Uterus (tissue), 4 donors: Measurements from ENCODE around the gene EFTUD2. TPM values are rescaled to one million over a fixed set of nuclear protein-coding genes. Genes with fewer than 3 reads are reported as not detected.

Experiments
- DNase-seq, 2 donors: peaks; one replicate each; pipeline ENCODE4 v3.0.0-alpha.2; 2019 to 2020
- H3K27ac ChIP-seq, 2 donors: fragments of 200-600 bp; sonication (generic); 1 replicate in 1 of 2; 2 replicates in 1 of 2; pipeline ENCODE4 v1.5.1; 2016 to 2018
- H3K27me3 ChIP-seq, 2 donors: fragments of 200-600 bp; sonication (generic); one replicate each; pipeline ENCODE4 v1.5.1; 2018 to 2019; ENCODE audit warnings: control low read depth in 1 of 2
- H3K36me3 ChIP-seq, 2 donors: fragments of 200-600 bp; sonication (generic); one replicate each; pipeline ENCODE4 v1.5.1; 2019; ENCODE audit warnings: control low read depth in 1 of 2
- H3K4me1 ChIP-seq, 2 donors: fragments of 200-600 bp; sonication (generic); one replicate each; pipeline ENCODE4 v1.5.1; 2018 to 2019; ENCODE audit warnings: control low read depth in 1 of 2
- H3K4me3 ChIP-seq, 2 donors: fragments of 200-600 bp; sonication (generic); 1 replicate in 1 of 2; 2 replicates in 1 of 2; pipeline ENCODE4 v1.5.1; 2018 to 2019; ENCODE audit warnings: mild to moderate bottlenecking in 1 of 2
- H3K9me3 ChIP-seq, 2 donors: fragments of 200-600 bp; sonication (generic); one replicate each; pipeline ENCODE4 v1.5.1; 2019; ENCODE audit warnings: control low read depth in 1 of 2
- CTCF ChIP-seq, 4 experiments: fragments of 200-600 bp in 2 of 4; fragments of 450-650 bp in 2 of 4; sonication (generic) in 2 of 4; IDR thresholded peaks; one replicate each; pipeline ENCODE4 v1.5.1; 2016 to 2019; ENCODE audit warnings: antibody characterized with exemption in 4 of 4, mild to moderate bottlenecking in 2 of 4, moderate library complexity in 1 of 4
- POLR2A ChIP-seq, 2 donors: fragments of 450-650 bp; IDR thresholded peaks; one replicate each; pipeline ENCODE4 v1.6.1; 2016; ENCODE audit warnings: antibody characterized with exemption in 2 of 2, mild to moderate bottlenecking in 1 of 2, moderate library complexity in 1 of 2
- intact Hi-C: fragments of 100-400 bp; cut with DNase I; formaldehyde crosslinking; loops from one replicate; pipeline ENCODE4 v1.15.1; 2023; ENCODE audit warnings: low total_unique reads
- total RNA-seq, 4 donors: library from RNA; depleted of rRNA in 3 of 4; stranded (reverse); fragments of >200 nt in 3 of 4; gene quantifications; one replicate each; pipeline versions ENCODE4 v1.1.0 to v1.2.4, GENCODE V29; 2014 to 2023
- donor health status: DM: yes; HTN: yes; CAD: no.

The EFTUD2 gene
- total RNA-seq, 4 donors from 2014 or later: 12.4 to 129 (median 64.7) TPM

GRCh38 chr17:44887971-44888954 lies 11.0 kb downstream of the EFTUD2 start:
- no peaks in the 10 kb centered on the region for H3K4me1 ChIP-seq
- intact Hi-C loops: no loop called here

GRCh38 chr17:44887016-44887415 lies 12.2 kb downstream of the EFTUD2 start:
- intact Hi-C loops: no loop called here
- DNase-seq: no peak
- H3K36me3 ChIP-seq: no peaks in the 10 kb centered on the region

More at GRCh38 chr17:44887971-44888954, 11.0 kb downstream of the EFTUD2 start:
- H3K36me3 ChIP-seq: no peaks in the 10 kb centered on the region
- no peak overlapping the region for H3K27ac ChIP-seq
- no peaks in the 10 kb centered on the region for H3K27me3 ChIP-seq
- no peak for DNase-seq
- H3K4me3 ChIP-seq: no peak overlapping the region
- no peaks in the 10 kb centered on the region for H3K9me3 ChIP-seq
- TF ChIP-seq POLR2A (IDR thresholded peaks at IDR 0.05) (no peak), CTCF (IDR thresholded peaks at IDR 0.05) (no peak)

GRCh38 chr17:44884941-44885340 lies 14.3 kb downstream of the EFTUD2 start:
- H3K4me1 ChIP-seq: no peaks in the 10 kb centered on the region
- no peaks in the 10 kb centered on the region for H3K36me3 ChIP-seq
- intact Hi-C loops: no loop called here
- no peak overlapping the region for H3K27ac ChIP-seq
- no peak for DNase-seq
- no peaks in the 10 kb centered on the region for H3K27me3 ChIP-seq
- H3K4me3 ChIP-seq: no peak overlapping the region
- H3K9me3 ChIP-seq: no peaks in the 10 kb centered on the region
- TF ChIP-seq CTCF (IDR thresholded peaks at IDR 0.05): no peak
- no peak for TF ChIP-seq POLR2A (IDR thresholded peaks at IDR 0.05)

More at GRCh38 chr17:44887016-44887415, 12.2 kb downstream of the EFTUD2 start:
- no peaks in the 10 kb centered on the region for H3K27me3 ChIP-seq
- H3K4me1 ChIP-seq: no peaks in the 10 kb centered on the region
- H3K9me3 ChIP-seq: no peaks in the 10 kb centered on the region
- no peak for TF ChIP-seq POLR2A (IDR thresholded peaks at IDR 0.05)
- TF ChIP-seq CTCF (IDR thresholded peaks at IDR 0.05): no peak
- H3K27ac ChIP-seq: no peak overlapping the region
- H3K4me3 ChIP-seq: no peak overlapping the region

GRCh38 chr17:44881145-44881544 lies 18.1 kb downstream of the EFTUD2 start:
- Histone ChIP-seq H3K4me3 (no peak overlapping the region), H3K36me3 (no peaks in the 10 kb centered on the region), H3K4me1 (no peaks in the 10 kb centered on the region), H3K27ac (no peak overlapping the region), H3K27me3 (no peaks in the 10 kb centered on the region), H3K9me3 (no peaks in the 10 kb centered on the region)
- intact Hi-C loops: no loop called here
- no peak for DNase-seq
- TF ChIP-seq CTCF (IDR thresholded peaks at IDR 0.05) (no peak), POLR2A (IDR thresholded peaks at IDR 0.05) (no peak)

- intact Hi-C loops: no loop called here
- no peaks in the 10 kb centered on the region for H3K36me3 ChIP-seq
These were observed 19.2 kb downstream of the EFTUD2 start for GRCh38 chr17:44880062-44880461.

More at GRCh38 chr17:44880062-44880461, 19.2 kb downstream of the EFTUD2 start:
- Histone ChIP-seq H3K27ac (no peak overlapping the region), H3K27me3 (no peaks in the 10 kb centered on the region), H3K4me1 (no peaks in the 10 kb centered on the region), H3K9me3 (no peaks in the 10 kb centered on the region), H3K4me3 (no peak overlapping the region)
- TF ChIP-seq CTCF (IDR thresholded peaks at IDR 0.05) (no peak), POLR2A (IDR thresholded peaks at IDR 0.05) (no peak)
- no peak for DNase-seq
